ENCODE measurements around the gene CILP.

DNA sequence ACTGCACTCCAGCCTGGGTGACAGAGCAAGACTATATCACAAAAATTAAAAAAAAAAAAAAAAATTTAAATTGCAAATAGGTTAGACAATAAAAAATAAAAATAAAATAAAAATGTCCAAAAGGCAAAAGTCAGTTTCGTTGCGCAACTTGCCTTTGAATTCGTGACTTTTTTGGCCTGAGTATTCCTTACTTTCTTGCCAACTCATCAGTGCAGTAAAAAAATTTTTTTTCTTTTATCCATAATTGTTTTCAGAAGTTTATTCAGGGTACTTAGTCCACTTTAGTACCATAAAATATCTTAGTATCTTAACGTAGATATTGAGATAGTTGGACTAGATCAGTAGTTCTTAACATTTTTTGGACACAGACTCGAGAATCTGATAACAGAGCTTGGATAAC, 22.4 kb upstream of the CILP start:
- TF ChIP-seq, protein P1, sequence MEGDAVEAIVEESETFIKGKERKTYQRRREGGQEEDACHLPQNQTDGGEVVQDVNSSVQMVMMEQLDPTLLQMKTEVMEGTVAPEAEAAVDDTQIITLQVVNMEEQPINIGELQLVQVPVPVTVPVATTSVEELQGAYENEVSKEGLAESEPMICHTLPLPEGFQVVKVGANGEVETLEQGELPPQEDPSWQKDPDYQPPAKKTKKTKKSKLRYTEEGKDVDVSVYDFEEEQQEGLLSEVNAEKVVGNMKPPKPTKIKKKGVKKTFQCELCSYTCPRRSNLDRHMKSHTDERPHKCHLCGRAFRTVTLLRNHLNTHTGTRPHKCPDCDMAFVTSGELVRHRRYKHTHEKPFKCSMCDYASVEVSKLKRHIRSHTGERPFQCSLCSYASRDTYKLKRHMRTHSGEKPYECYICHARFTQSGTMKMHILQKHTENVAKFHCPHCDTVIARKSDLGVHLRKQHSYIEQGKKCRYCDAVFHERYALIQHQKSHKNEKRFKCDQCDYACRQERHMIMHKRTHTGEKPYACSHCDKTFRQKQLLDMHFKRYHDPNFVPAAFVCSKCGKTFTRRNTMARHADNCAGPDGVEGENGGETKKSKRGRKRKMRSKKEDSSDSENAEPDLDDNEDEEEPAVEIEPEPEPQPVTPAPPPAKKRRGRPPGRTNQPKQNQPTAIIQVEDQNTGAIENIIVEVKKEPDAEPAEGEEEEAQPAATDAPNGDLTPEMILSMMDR (conservative IDR thresholded peaks at IDR 0.05; ENCODE audit: low read depth in 2 of 2) = no peak
- TF ChIP-seq EZH2 (IDR thresholded peaks at IDR 0.05; ENCODE audit: low read depth, unreplicated experiment) (no peak), CREB1 (CRISPR knock-in tag; IDR thresholded peaks at IDR 0.05; ENCODE audit: low read depth) (no peak), EZH2phosphoT487 (IDR thresholded peaks at IDR 0.05; ENCODE audit: unreplicated experiment) (no peak), POLR2AphosphoS5 (IDR thresholded peaks at IDR 0.05; ENCODE audit: low read depth) (no peak)
